ENCODE data around the gene SIX3. TPM values are rescaled to one million over a fixed set of nuclear protein-coding genes. Genes with fewer than 3 reads are reported as not detected.
A peak's percentile ranks its signal among the peaks of the same experiment; 100 is the strongest.

The SIX3 gene
- total and polyA plus RNA-seq, 2 of the 4 experiments (the other 2 are of a cell fraction) = not detected

DNA sequence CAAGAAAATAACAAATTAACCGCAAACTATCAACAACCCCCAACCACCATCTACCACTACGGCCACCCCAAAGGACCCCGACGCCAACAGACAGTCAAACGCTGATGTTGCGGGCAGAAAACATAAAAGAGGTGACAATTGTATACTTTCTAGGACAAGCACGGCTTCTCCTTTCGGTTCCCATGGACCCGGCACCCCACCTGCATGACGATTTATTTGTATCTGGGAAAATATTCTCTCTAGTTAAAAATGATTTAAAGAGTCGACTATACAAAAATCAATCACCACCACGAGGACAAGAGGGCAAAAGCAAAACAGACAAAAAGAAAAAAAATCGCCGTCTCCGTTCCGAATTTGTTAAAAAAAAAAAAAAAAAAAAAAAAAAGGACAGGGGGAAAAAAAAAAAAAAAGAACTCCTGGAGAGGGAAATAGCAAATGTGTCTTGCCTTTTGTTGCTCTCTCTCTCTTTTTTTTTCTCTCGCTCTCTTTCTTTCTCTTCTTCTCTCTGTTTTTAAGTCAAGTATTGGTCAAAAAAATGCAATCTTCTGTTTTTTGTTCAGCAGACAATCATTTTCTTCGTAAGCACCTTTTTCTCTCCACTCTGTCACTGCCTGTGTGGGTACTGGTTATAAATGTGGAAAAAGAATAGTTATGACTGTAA lies 3.6 kb downstream of the SIX3 start:
- H3K14ac ChIP-seq (replicated peaks; ENCODE audit: low read depth, low read length) = no peak overlapping the region
- peaks cover 98% of the 10 kb centered on the region for H3K27me3 ChIP-seq (ENCODE audit: control insufficient read depth, insufficient read depth, low read length)
- H4K20me1 ChIP-seq (ENCODE audit: insufficient read depth, low read length) = no peaks in the 10 kb centered on the region
- CTCF ChIA-PET = no interaction called here
- H2BK5ac ChIP-seq (ENCODE audit: low read depth, low read length, poor library complexity, severe bottlenecking) = no peak overlapping the region
- H4K5ac ChIP-seq (ENCODE audit: low read depth, low read length) = no peak overlapping the region
- H3K23ac ChIP-seq (ENCODE audit: low read depth, low read length) = no peak overlapping the region
- H2AFZ ChIP-seq (replicated peaks; ENCODE audit: low read length, poor library complexity) = no peak overlapping the region
- no peaks in the 10 kb centered on the region for H3K36me3 ChIP-seq (ENCODE audit: control insufficient read depth, insufficient read depth, low read length)
- POLR2A ChIA-PET (ENCODE audit: unreplicated experiment) = no interaction called here
- H3K9me1 ChIP-seq (ENCODE audit: insufficient read depth, low read length) = no peaks in the 10 kb centered on the region
- no peak overlapping the region for H3K56ac ChIP-seq (ENCODE audit: extremely low read depth, insufficient read depth, low read length)
- H3K4me2 ChIP-seq (ENCODE audit: low read depth, low read length) = peak overlapping the region; percentile 52; the same call in 1 of the 2 replicates
- H2BK20ac ChIP-seq (ENCODE audit: low read depth, low read length) = no peak overlapping the region
- no peak overlapping the region for H2AK5ac ChIP-seq (ENCODE audit: low read depth, low read length)
- no peak overlapping the region for H3K18ac ChIP-seq (ENCODE audit: low read depth, low read length)
- no peaks in the 10 kb centered on the region for H3K79me1 ChIP-seq (ENCODE audit: low read depth in 1 of 2, low read length in 2 of 2)
- TF ChIP-seq SMC3 (IDR thresholded peaks at IDR 0.05; ENCODE audit: low read depth, low read length) (no peak), NFE2L2 (IDR thresholded peaks at IDR 0.05; ENCODE audit: low read depth, low read length) (no peak), RAD21 (IDR thresholded peaks at IDR 0.05; ENCODE audit: low read length) (no peak), MAFK (IDR thresholded peaks at IDR 0.05; ENCODE audit: low read depth, low read length) (no peak), FOS (IDR thresholded peaks at IDR 0.05; ENCODE audit: low read depth, low read length) (no peak), CTCF (conservative IDR thresholded peaks at IDR 0.05; ENCODE audit: low read depth, low read length) (no peak), BHLHE40 (IDR thresholded peaks at IDR 0.05; ENCODE audit: low read depth, low read length) (no peak), CHD1 (IDR thresholded peaks at IDR 0.05; ENCODE audit: low read depth, low read length) (no peak), RFX5 (IDR thresholded peaks at IDR 0.05; ENCODE audit: low read depth, low read length) (no peak), CEBPB (IDR thresholded peaks at IDR 0.05; ENCODE audit: low read depth, low read length) (no peak), ELK1 (IDR thresholded peaks at IDR 0.05; ENCODE audit: borderline replicate concordance, low read depth, low read length) (no peak), USF2 (IDR thresholded peaks at IDR 0.05; ENCODE audit: low read depth, low read length) (no peak), POLR2A (IDR thresholded peaks at IDR 0.05; ENCODE audit: low read depth, low read length) (no peak), RCOR1 (IDR thresholded peaks at IDR 0.05; ENCODE audit: insufficient replicate concordance, low read length) (no peak), MAZ (IDR thresholded peaks at IDR 0.05; ENCODE audit: borderline replicate concordance, low read depth, low read length) (no peak), MXI1 (IDR thresholded peaks at IDR 0.05; ENCODE audit: borderline replicate concordance, low read depth, low read length) (no peak)
- in situ Hi-C loops (cut with MboI; ENCODE audit: low sequenced_read_pairs) = no loop called here
- dilution Hi-C loops (cut with HindIII; ENCODE audit: low sequenced_read_pairs, unreplicated experiment) = no loop called here
- no peak overlapping the region for H4K91ac ChIP-seq (ENCODE audit: insufficient read depth, low read depth, low read length)
- no peak overlapping the region for H2BK120ac ChIP-seq (ENCODE audit: low read depth, low read length)
- H2BK15ac ChIP-seq (ENCODE audit: low read depth, low read length) = no peak overlapping the region
- H3K9ac ChIP-seq (ENCODE audit: low read depth, low read length) = no peak overlapping the region
- H2AK9ac ChIP-seq (replicated peaks; ENCODE audit: low read depth, low read length, poor library complexity) = no peak overlapping the region
- DNase-seq = no peak
- ATAC-seq (ENCODE audit: low read depth) = no peak
- no peaks in the 10 kb centered on the region for H3K4me1 ChIP-seq (ENCODE audit: control insufficient read depth, insufficient read depth, low read length)
- no peak overlapping the region for H4K8ac ChIP-seq (ENCODE audit: low read depth in 2 of 2, low read length in 2 of 2)
- WGBS, 2 experiments (ENCODE audit: extremely low coverage in 2 of 2, insufficient read length in 1 of 2) = 0% methylated on average over 1 of the region's 18 CpGs; no CpG with 5 or more reads in 1 of the 2 experiments
- H3K27ac ChIP-seq (ENCODE audit: insufficient read depth, low read length) = no peak overlapping the region
- BruUV-seq (replicated peaks) = no TSS peak
- intact Hi-C loops (cut with micrococcal nuclease) = no loop called here
- no peak overlapping the region for H3K4ac ChIP-seq (ENCODE audit: low read depth, low read length)
- H3K9me3 ChIP-seq (ENCODE audit: control insufficient read depth, insufficient read depth, low read length) = no peaks in the 10 kb centered on the region
- no peak overlapping the region for H3K4me3 ChIP-seq (ENCODE audit: insufficient read depth, low read depth, low read length)
